Skin epidermis (tissue), 12 donors: ENCODE measurements around the gene ZNF132.

Source experiments
- H3K27ac ChIP-seq, 21 experiments: fragments of 200-600 bp; sonication (generic) in 11 of 21; one replicate each; pipeline ENCODE4 v1.5.0; 2020; ENCODE audit warnings: mild to moderate bottlenecking in 3 of 21, inconsistent platforms in 2 of 21, moderate library complexity in 2 of 21
- H3K4me3 ChIP-seq, 7 experiments: fragments of 200-600 bp; sonication (generic) in 2 of 7; one replicate each; pipeline ENCODE4 v1.5.0; 2020; ENCODE audit warnings: inconsistent platforms in 2 of 7, mild to moderate bottlenecking in 2 of 7, moderate library complexity in 1 of 7

Gene ZNF132

GRCh38 chr19:58395220-58395978, 44.6 kb downstream of the ZNF132 start, which contains the start of gene RNF225:
RNF225 (plus strand) TSS chr19:58395656; CDS start chr19:58396090, 434 bp downstream.
- Histone ChIP-seq H3K4me3 (peak within 1 kb of the TSS in 5 of 7 experiments; percentile 24 to 40 (median 28)), H3K27ac (peak within 1 kb of the TSS in 18 of 21 experiments; percentile 1 to 85 (median 62))

GRCh38 chr19:58394821-58395219, 45.1 kb downstream of the ZNF132 start:
- Histone ChIP-seq H3K4me3 (no peak overlapping the region), H3K27ac (peak overlapping the region in 11 of 21 experiments; percentile 10 to 85 (median 52))

GRCh38 chr19:58393725-58394033, 46.3 kb downstream of the ZNF132 start:
- no peak overlapping the region for H3K27ac ChIP-seq
- no peak overlapping the region for H3K4me3 ChIP-seq

GRCh38 chr19:58392945-58393724, 46.8 kb downstream of the ZNF132 start:
- Histone ChIP-seq H3K4me3 (no peak overlapping the region), H3K27ac (no peak overlapping the region)

- H3K27ac ChIP-seq: peak overlapping the region in 4 of 21 experiments; percentile 85 to 99 (median 93)
- peak overlapping the region in 6 of 7 experiments; percentile 36 to 87 (median 76) for H3K4me3 ChIP-seq
Observed at GRCh38 chr19:58388175-58388526, 51.8 kb downstream of the ZNF132 start.

- peak overlapping the region; percentile 36 to 87 (median 77) for H3K4me3 ChIP-seq
- H3K27ac ChIP-seq: peak overlapping the region; percentile 33 to 99 (median 95)
Observed at GRCh38 chr19:58387338-58388174, 52.4 kb downstream of the ZNF132 start.

- Histone ChIP-seq H3K4me3 (peak within 1 kb of the TSS; percentile 36 to 87 (median 77)), H3K27ac (peak within 1 kb of the TSS; percentile 81 to 99 (median 95))
Observed at GRCh38 chr19:58386576-58387337, 53.2 kb downstream of the ZNF132 start, which contains the start of gene RPS5. RPS5 (plus strand) TSS chr19:58387269; CDS start chr19:58388138, 869 bp downstream.

- peak overlapping the region; percentile 81 to 99 (median 95) for H3K27ac ChIP-seq
- H3K4me3 ChIP-seq: peak overlapping the region; percentile 36 to 87 (median 77)
Observed at GRCh38 chr19:58385891-58386575, 53.9 kb downstream of the ZNF132 start.

- peak overlapping the region in 2 of 7 experiments; percentile 77 to 87 for H3K4me3 ChIP-seq
- H3K27ac ChIP-seq: peak overlapping the region in 20 of 21 experiments; percentile 86 to 99 (median 96)
Observed at GRCh38 chr19:58385313-58385890, 54.6 kb downstream of the ZNF132 start.

GRCh38 chr19:58382997-58383603, 56.9 kb downstream of the ZNF132 start:
- no peak overlapping the region for H3K27ac ChIP-seq
- no peak overlapping the region for H3K4me3 ChIP-seq
